Upper lobe of left lung (tissue), 4 donors: ENCODE measurements around the gene AFG1L.

Experiments used
- EP300 ChIP-seq, 4 donors: sonication (generic); formaldehyde crosslinking; IDR thresholded peaks; one replicate each; pipeline ENCODE4 v1.5.1; 2017; ENCODE audit warnings: antibody characterized with exemption in 4 of 4, control low read depth in 2 of 4
- TF ChIP-seq, protein P1 (sequence below), 6 experiments: fragments of 450-650 bp in 4 of 6; fragments of 200-600 bp in 2 of 6; sonication (generic) in 2 of 6; IDR thresholded peaks; one replicate each; pipeline ENCODE4 v1.5.1; 2016 to 2019; ENCODE audit warnings: antibody characterized with exemption in 6 of 6

DNA sequence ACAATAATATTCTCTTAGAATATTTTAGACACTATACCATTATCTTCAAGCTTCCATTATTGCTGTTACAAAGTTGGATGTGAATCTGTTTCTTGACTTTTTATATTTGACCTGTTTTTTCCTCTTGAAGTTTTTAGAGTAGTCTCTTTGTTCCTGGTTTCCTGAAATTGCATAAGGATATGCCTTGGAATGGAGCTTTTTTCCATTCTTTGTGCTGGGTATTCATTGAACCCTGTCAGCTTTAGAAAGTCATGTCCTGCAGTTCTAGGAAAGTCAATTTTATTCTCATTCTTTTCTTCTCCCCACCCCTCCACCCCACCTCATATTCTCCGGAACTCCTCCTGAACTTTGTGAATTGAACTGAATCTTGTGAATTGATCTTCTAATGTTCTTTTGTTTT, 173.5 kb downstream of the AFG1L start:
- no peak for TF ChIP-seq EP300 (IDR thresholded peaks at IDR 0.05)
- TF ChIP-seq, protein P1, sequence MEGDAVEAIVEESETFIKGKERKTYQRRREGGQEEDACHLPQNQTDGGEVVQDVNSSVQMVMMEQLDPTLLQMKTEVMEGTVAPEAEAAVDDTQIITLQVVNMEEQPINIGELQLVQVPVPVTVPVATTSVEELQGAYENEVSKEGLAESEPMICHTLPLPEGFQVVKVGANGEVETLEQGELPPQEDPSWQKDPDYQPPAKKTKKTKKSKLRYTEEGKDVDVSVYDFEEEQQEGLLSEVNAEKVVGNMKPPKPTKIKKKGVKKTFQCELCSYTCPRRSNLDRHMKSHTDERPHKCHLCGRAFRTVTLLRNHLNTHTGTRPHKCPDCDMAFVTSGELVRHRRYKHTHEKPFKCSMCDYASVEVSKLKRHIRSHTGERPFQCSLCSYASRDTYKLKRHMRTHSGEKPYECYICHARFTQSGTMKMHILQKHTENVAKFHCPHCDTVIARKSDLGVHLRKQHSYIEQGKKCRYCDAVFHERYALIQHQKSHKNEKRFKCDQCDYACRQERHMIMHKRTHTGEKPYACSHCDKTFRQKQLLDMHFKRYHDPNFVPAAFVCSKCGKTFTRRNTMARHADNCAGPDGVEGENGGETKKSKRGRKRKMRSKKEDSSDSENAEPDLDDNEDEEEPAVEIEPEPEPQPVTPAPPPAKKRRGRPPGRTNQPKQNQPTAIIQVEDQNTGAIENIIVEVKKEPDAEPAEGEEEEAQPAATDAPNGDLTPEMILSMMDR (IDR thresholded peaks at IDR 0.05), result no peak
